ENCODE results near the gene USP34.
"Not testable (repeated sequence)": the region's sequence is repeated elsewhere in the genome, so short reads cannot be mapped to it uniquely, and the experiment has no call there.

USP34 gene

GRCh38 chr2:61423714-61424113 is 47.2 kb downstream of the USP34 start:
- no peak for DNase-seq (ENCODE audit: low spot score)

- no peak for DNase-seq (ENCODE audit: low spot score)
Observed at GRCh38 chr2:61421611-61422010, 49.3 kb downstream of the USP34 start.

GRCh38 chr2:61420991-61421544 is 49.8 kb downstream of the USP34 start:
- no peak for DNase-seq (ENCODE audit: low spot score)

GRCh38 chr2:61419570-61419969 is 51.3 kb downstream of the USP34 start:
- DNase-seq (ENCODE audit: low spot score): no peak

GRCh38 chr2:61419129-61419528 is 51.8 kb downstream of the USP34 start:
- no peak for DNase-seq (ENCODE audit: low spot score)

GRCh38 chr2:61416871-61417645 is 53.8 kb downstream of the USP34 start:
- no peak for DNase-seq (ENCODE audit: low spot score)

- DNase-seq (ENCODE audit: low spot score): no peak
Observed at GRCh38 chr2:61415265-61415664, 55.6 kb downstream of the USP34 start.

GRCh38 chr2:61414674-61415073 is 56.2 kb downstream of the USP34 start:
- DNase-seq (ENCODE audit: low spot score): no peak

GRCh38 chr2:61411109-61411508 is 59.8 kb downstream of the USP34 start:
- DNase-seq (ENCODE audit: low spot score): no peak

- DNase-seq (ENCODE audit: low spot score): no peak
Observed at GRCh38 chr2:61410185-61410584, 60.7 kb downstream of the USP34 start.

GRCh38 chr2:61405813-61406212 is 65.1 kb downstream of the USP34 start:
- DNase-seq (ENCODE audit: low spot score): no peak

- DNase-seq (ENCODE audit: low spot score): no peak
Observed at GRCh38 chr2:61404438-61404837, 66.4 kb downstream of the USP34 start.

GRCh38 chr2:61398413-61398812 is 72.5 kb downstream of the USP34 start:
- no peak for DNase-seq (ENCODE audit: low spot score)

- no peak for DNase-seq (ENCODE audit: low spot score)
Observed at GRCh38 chr2:61396005-61396404, 74.9 kb downstream of the USP34 start.

GRCh38 chr2:61387588-61387987 is 83.3 kb downstream of the USP34 start:
- DNase-seq (ENCODE audit: low spot score): not testable (repeated sequence)

- not testable (repeated sequence) for DNase-seq (ENCODE audit: low spot score)
Observed at GRCh38 chr2:61380882-61381197, 90.0 kb downstream of the USP34 start.

GRCh38 chr2:61380056-61380881 is 90.6 kb downstream of the USP34 start:
- DNase-seq (ENCODE audit: low spot score): no peak

- DNase-seq (ENCODE audit: low spot score): no peak
Observed at GRCh38 chr2:61379521-61379920, 91.4 kb downstream of the USP34 start.

GRCh38 chr2:61378281-61378680 is 92.6 kb downstream of the USP34 start:
- no peak for DNase-seq (ENCODE audit: low spot score)

GRCh38 chr2:61377046-61377445 is 93.8 kb downstream of the USP34 start:
- DNase-seq (ENCODE audit: low spot score): no peak

- DNase-seq (ENCODE audit: low spot score): no peak
Observed at GRCh38 chr2:61376211-61376610, 94.7 kb downstream of the USP34 start.

GRCh38 chr2:61371027-61371426 is 99.9 kb downstream of the USP34 start:
- no peak for DNase-seq (ENCODE audit: low spot score)
